Thoracic aorta (tissue), 2 donors: ENCODE results near the gene CANT1. TPM values are rescaled to one million over a fixed set of nuclear protein-coding genes. Genes with fewer than 3 reads are reported as not detected.

Source experiments
- ATAC-seq: fragments of 150-250 bp; one replicate; pipeline ENCODE4 v1.8.0; 2017; ENCODE audit warnings: low read depth; ENCODE audit not compliant: insufficient number of reproducible peaks, low FRiP score
- DNase-seq: peaks from one replicate; pipeline ENCODE4 v3.0.0-alpha.2; 2020; ENCODE audit warnings: low spot score
- H3K27ac ChIP-seq, 2 donors: fragments of 200-600 bp; sonication (generic); 1 replicate in 1 of 2; 2 replicates in 1 of 2; pipeline ENCODE4 v1.5.1; 2016; ENCODE audit warnings: mild to moderate bottlenecking in 2 of 2, moderate library complexity in 2 of 2
- H3K27me3 ChIP-seq: fragments of 200-600 bp; sonication (generic); replicated peaks from 2 replicates; pipeline ENCODE4 v1.6.0; 2016; ENCODE audit warnings: mild to moderate bottlenecking; ENCODE audit not compliant: insufficient read depth
- H3K36me3 ChIP-seq: fragments of 200-600 bp; sonication (generic); one replicate; pipeline ENCODE4 v1.5.1; 2016
- H3K4me1 ChIP-seq, 2 donors: fragments of 200-600 bp; sonication (generic); 1 replicate in 1 of 2; 2 replicates in 1 of 2; pipeline versions ENCODE4 v1.5.1 to v1.6.0; 2016; ENCODE audit warnings: low read depth in 2 of 2, mild to moderate bottlenecking in 1 of 2; ENCODE audit not compliant: control insufficient read depth in 1 of 2
- H3K4me3 ChIP-seq: fragments of 200-600 bp; sonication (generic); 2 replicates; pipeline ENCODE4 v1.5.1; 2016; ENCODE audit warnings: mild to moderate bottlenecking
- H3K9me3 ChIP-seq: fragments of 200-600 bp; sonication (generic); 2 replicates; pipeline ENCODE4 v1.5.1; 2016
- CTCF ChIP-seq: fragments of 200-600 bp; sonication (generic); IDR thresholded peaks from one replicate; pipeline ENCODE4 v1.5.1; 2019; ENCODE audit warnings: antibody characterized with exemption
- total RNA-seq, 2 donors: library from RNA; depleted of rRNA; stranded (reverse); fragments of >200 nt; gene quantifications; one replicate each; pipeline versions ENCODE4 v1.1.0 to v1.2.3, GENCODE V29; 2016

CANT1 gene
- total RNA-seq, 2 donors from 2014 or later = 21.4 to 41.0 TPM

GRCh38 chr17:78961571-78961970, 48.0 kb downstream of the CANT1 start:
- no peaks in the 10 kb centered on the region for H3K36me3 ChIP-seq
- DNase-seq = no peak
- no peaks in the 10 kb centered on the region for H3K27me3 ChIP-seq
- no peaks in the 10 kb centered on the region for H3K4me1 ChIP-seq
- no peak overlapping the region for H3K4me3 ChIP-seq
- TF ChIP-seq CTCF = no peak
- no peak overlapping the region for H3K27ac ChIP-seq
- no peak for ATAC-seq
- H3K9me3 ChIP-seq = no peaks in the 10 kb centered on the region

- H3K27me3 ChIP-seq = no peaks in the 10 kb centered on the region
- ATAC-seq = no peak
- H3K27ac ChIP-seq = no peak overlapping the region
- H3K4me3 ChIP-seq = no peak overlapping the region
- no peaks in the 10 kb centered on the region for H3K36me3 ChIP-seq
- H3K9me3 ChIP-seq = no peaks in the 10 kb centered on the region
- H3K4me1 ChIP-seq = no peaks in the 10 kb centered on the region
- no peak for DNase-seq
- TF ChIP-seq CTCF = no peak
Measured at GRCh38 chr17:78960928-78961327, 48.6 kb downstream of the CANT1 start.

- TF ChIP-seq CTCF = no peak
- Histone ChIP-seq H3K9me3 (no peaks in the 10 kb centered on the region), H3K4me3 (no peak overlapping the region), H3K4me1 (no peaks in the 10 kb centered on the region), H3K27me3 (no peaks in the 10 kb centered on the region), H3K36me3 (no peaks in the 10 kb centered on the region), H3K27ac (no peak overlapping the region)
- no peak for ATAC-seq
- no peak for DNase-seq
Measured at GRCh38 chr17:78959803-78960202, 49.8 kb downstream of the CANT1 start.

GRCh38 chr17:78958641-78959127, 50.9 kb downstream of the CANT1 start:
- H3K4me3 ChIP-seq = no peak overlapping the region
- ATAC-seq (no peak), DNase-seq (no peak)
- H3K4me1 ChIP-seq = no peaks in the 10 kb centered on the region
- H3K27ac ChIP-seq = no peak overlapping the region
- no peaks in the 10 kb centered on the region for H3K9me3 ChIP-seq
- H3K27me3 ChIP-seq = no peaks in the 10 kb centered on the region
- TF ChIP-seq CTCF = no peak
- no peaks in the 10 kb centered on the region for H3K36me3 ChIP-seq

GRCh38 chr17:78957128-78957527, 52.4 kb downstream of the CANT1 start:
- no peak overlapping the region for H3K27ac ChIP-seq
- ATAC-seq (no peak), DNase-seq (no peak)

More at GRCh38 chr17:78957128-78957527, 52.4 kb downstream of the CANT1 start:
- Histone ChIP-seq H3K27me3 (no peaks in the 10 kb centered on the region), H3K36me3 (no peaks in the 10 kb centered on the region), H3K9me3 (no peaks in the 10 kb centered on the region), H3K4me3 (no peak overlapping the region), H3K4me1 (no peaks in the 10 kb centered on the region)
- TF ChIP-seq CTCF = no peak
